ENCODE measurements around the gene SPIC. TPM values are rescaled to one million over a fixed set of nuclear protein-coding genes. Genes with fewer than 3 reads are reported as not detected.

The SPIC gene
- total and polyA plus RNA-seq, 7 donors = 0.32 TPM; not detected in 6

DNA sequence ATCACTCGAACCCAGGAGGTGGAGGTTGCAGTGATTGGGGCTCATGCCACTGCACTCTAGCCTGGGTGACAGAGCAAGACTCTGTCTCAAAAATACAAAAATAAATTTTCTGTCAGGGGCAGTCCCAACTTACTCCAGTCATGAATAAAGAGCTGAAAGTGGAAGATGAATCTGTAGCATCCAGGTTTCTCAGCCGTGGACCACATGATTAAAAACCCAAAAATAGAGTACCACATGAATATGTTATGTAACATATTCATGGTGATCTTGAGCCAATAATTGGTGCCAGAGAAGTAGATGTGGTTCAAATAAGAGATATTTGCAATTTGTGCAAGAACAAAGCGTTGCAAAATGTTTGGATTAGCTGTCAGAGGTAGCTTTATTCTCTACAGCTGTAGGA, 23.1 kb downstream of the SPIC start:
- ATAC-seq = peak; percentile 44 to 70 (median 52)
- no peaks in the 10 kb centered on the region for H3K9me3 ChIP-seq
- peak overlapping the region; percentile 25 for H3K27ac ChIP-seq
- no peaks in the 10 kb centered on the region for H3K36me3 ChIP-seq (ENCODE audit: insufficient read depth in 1 of 2, low read depth in 1 of 2)
- H3K4me3 ChIP-seq = no peak overlapping the region
- intact Hi-C loops (cut with DNase I) = loop anchor here in 1 of 2 donors (10.0 kb wide), 1 partner anchor 197 kb away; the partner anchor contains the start of gene CHPT1
- no peak for TF ChIP-seq CTCF (IDR thresholded peaks at IDR 0.05)
- WGBS, 3 donors = 43 to 57% (median 47%) methylated on average over 3 of the region's 3 CpGs
- no peak for DNase-seq
- H3K27me3 ChIP-seq (ENCODE audit: insufficient read depth in 3 of 3, low read length in 2 of 3) = no peaks in the 10 kb centered on the region
- H3K4me1 ChIP-seq = peaks cover 13% of the 10 kb centered on the region

DNA sequence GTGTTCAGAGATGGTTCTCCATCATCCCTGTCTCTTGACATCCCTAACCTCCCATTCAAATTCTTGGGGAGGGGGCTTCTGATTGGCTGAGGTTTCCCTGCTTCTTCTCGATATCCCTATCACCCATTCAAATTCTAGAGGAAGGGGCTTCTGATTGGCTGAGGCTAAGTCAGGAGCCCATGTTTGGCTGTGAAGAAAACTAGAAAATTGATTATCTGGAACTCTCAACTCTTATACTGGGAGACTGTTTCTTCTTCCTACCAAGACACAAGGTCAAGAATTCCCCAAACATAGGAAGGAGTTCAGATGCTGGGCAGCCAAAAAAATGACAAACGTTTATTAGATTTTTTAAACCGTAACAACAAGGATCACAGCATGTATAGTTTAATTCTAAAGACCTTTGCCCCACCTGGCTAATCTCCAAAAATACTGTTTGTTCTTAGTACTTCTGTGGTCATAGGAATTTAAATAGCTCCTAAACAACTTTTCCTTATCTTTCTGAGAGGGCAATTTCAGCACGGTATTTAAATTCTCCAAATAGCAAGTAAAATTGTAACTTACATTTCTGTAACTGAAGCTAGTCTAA, 26.4 kb downstream of the SPIC start:
- no peaks in the 10 kb centered on the region for H3K9me3 ChIP-seq
- H3K4me1 ChIP-seq = peaks cover 13% of the 10 kb centered on the region
- TF ChIP-seq CTCF (IDR thresholded peaks at IDR 0.05) = no peak
- no peaks in the 10 kb centered on the region for H3K27me3 ChIP-seq (ENCODE audit: insufficient read depth in 3 of 3, low read length in 2 of 3)
- ATAC-seq (peak in 2 of 4 donors; percentile 54 to 74), DNase-seq (no peak)
- WGBS, 3 donors = 23 to 30% (median 27%) methylated on average over 4 of the region's 4 CpGs
- intact Hi-C loops (cut with DNase I) = no loop called here
- H3K4me3 ChIP-seq = no peak overlapping the region
- H3K36me3 ChIP-seq (ENCODE audit: insufficient read depth in 1 of 2, low read depth in 1 of 2) = no peaks in the 10 kb centered on the region
- peak overlapping the region; percentile 47 for H3K27ac ChIP-seq

DNA sequence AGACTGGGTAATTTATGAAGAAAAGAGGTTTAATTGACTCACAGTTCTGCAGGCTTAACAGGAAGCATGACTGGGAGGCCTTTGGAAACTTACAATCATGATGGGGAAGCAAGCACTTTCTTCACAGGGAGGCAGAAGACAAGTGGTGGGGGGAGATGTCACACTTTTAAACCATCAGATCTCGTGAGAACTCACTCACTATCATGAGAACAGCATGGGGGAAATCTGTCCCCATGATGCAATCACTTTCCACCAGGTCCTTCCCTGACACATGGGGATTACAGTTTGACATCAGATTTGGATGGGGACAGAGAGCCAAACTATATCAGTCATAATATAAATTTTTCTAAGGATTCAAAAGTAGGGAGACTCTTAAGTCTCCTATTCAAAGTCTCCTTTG, 46.0 kb downstream of the SPIC start:
- H3K4me1 ChIP-seq = no peaks in the 10 kb centered on the region
- no peak for ATAC-seq
- no peak overlapping the region for H3K27ac ChIP-seq
- intact Hi-C loops (cut with DNase I) = no loop called here
- TF ChIP-seq CTCF (IDR thresholded peaks at IDR 0.05) = no peak
- DNase-seq = no peak
- no peaks in the 10 kb centered on the region for H3K9me3 ChIP-seq
- 34 to 43% (median 36%) methylated on average over 1 of the region's 1 CpG for WGBS, 3 donors
- H3K4me3 ChIP-seq = no peak overlapping the region
- no peaks in the 10 kb centered on the region for H3K36me3 ChIP-seq (ENCODE audit: insufficient read depth in 1 of 2, low read depth in 1 of 2)
- H3K27me3 ChIP-seq (ENCODE audit: insufficient read depth in 3 of 3, low read length in 2 of 3) = no peaks in the 10 kb centered on the region

DNA sequence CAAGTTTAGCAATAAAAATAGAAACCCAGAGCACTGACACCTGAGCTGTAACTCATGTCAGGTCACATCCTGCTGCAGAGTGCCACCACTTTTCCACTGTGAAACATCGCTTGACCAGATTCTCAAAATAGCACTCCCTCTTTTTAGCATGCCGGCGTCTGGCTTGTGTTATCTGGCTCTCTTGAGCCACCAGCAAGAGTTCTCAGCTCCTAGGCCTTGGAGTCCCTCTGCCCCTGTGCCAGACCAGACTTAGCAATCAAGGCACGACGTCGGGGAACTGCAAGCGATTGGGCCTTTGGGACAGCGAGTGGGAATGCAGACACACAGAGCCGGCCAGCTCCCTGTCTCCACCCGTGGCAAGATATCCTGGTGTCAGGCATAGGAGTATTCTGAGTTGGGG, 52.5 kb downstream of the SPIC start:
- ATAC-seq = peak; percentile 88 to 94 (median 92)
- TF ChIP-seq CTCF (IDR thresholded peaks at IDR 0.05) = no peak
- Histone ChIP-seq H3K4me3 (peak overlapping the region; percentile 35), H3K27ac (peak overlapping the region; percentile 79), H3K9me3 (no peaks in the 10 kb centered on the region), H3K27me3 (ENCODE audit: insufficient read depth in 3 of 3, low read length in 2 of 3) (no peaks in the 10 kb centered on the region), H3K36me3 (ENCODE audit: insufficient read depth in 1 of 2, low read depth in 1 of 2) (no peaks in the 10 kb centered on the region), H3K4me1 (peaks cover 8% of the 10 kb centered on the region)
- WGBS, 3 donors = 20 to 28% (median 23%) methylated on average over 10 of the region's 10 CpGs
- DNase-seq = peak; percentile 19 to 78
- intact Hi-C loops (cut with DNase I) = loop anchor here (5.0 kb wide), 2 partner anchors 35 to 40 kb away; no protein-coding TSS in a partner anchor

Data from psoas muscle (tissue), 8 donors.